GM12865 (cell line): ENCODE measurements around the gene ITGA3.

ENCODE experiments used
- DNase-seq: peaks from one replicate; pipeline ENCODE4 v3.0.0; 2010; ENCODE audit warnings: low read depth
- H3K4me3 ChIP-seq: 2 replicates; pipeline ENCODE4 v1.5.1; 2011; ENCODE audit warnings: mild to moderate bottlenecking, low read depth, low read length, control low read depth
- TF ChIP-seq, protein P1 (sequence below): IDR thresholded peaks from 2 replicates; pipeline ENCODE4 v1.5.1; 2011; ENCODE audit warnings: low read length, control low read depth, low read depth, inconsistent platforms; ENCODE audit not compliant: insufficient read depth; ENCODE audit errors: missing control alignments

Gene ITGA3

DNA sequence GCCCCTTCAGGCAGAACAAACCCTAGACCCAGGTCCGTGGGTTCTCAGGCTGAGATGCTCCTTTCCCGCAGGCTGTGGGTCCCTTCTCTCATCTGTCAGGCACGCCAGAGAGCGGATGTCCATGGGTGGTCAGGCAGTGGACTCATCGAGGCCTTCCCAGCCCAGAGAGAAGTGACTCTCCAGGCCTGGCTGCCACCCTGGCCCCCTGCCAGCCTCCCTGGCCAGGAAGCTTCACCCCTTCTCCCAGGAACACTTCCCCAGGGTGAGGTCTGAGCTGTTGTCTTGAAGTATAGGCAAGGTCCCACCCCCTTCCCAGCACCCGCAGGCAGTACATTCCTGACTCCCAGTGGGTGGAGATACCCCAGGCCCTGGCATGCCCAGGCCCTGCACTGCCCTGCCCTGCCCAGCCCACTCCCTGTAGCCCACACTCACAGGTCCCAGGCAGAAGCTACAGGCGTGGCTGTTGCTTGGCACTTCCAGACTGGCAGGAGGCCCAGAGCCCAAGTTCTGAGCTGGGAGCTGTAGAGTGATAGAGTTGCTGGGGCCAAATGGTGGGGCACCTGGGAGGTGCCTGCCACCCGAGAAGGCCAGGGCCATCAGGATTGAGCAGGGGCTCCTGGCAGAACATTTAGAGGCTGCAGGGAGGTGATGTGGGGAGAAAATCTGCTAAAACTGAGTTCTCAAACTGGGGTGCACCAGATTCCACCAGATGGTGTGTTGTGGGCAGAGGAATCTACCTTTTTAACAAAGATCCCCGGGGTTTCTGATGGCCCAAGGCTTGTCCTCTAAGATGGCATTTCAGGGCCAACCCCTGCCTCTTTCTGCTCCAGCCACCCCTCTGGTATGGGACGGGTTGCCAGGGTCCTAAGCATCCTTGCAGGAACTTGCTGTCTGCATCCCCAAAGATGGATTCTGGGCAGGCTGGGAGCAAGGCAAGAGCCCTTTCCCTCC is 6.7 kb downstream of the ITGA3 start:
- TF ChIP-seq, protein P1, sequence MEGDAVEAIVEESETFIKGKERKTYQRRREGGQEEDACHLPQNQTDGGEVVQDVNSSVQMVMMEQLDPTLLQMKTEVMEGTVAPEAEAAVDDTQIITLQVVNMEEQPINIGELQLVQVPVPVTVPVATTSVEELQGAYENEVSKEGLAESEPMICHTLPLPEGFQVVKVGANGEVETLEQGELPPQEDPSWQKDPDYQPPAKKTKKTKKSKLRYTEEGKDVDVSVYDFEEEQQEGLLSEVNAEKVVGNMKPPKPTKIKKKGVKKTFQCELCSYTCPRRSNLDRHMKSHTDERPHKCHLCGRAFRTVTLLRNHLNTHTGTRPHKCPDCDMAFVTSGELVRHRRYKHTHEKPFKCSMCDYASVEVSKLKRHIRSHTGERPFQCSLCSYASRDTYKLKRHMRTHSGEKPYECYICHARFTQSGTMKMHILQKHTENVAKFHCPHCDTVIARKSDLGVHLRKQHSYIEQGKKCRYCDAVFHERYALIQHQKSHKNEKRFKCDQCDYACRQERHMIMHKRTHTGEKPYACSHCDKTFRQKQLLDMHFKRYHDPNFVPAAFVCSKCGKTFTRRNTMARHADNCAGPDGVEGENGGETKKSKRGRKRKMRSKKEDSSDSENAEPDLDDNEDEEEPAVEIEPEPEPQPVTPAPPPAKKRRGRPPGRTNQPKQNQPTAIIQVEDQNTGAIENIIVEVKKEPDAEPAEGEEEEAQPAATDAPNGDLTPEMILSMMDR: no peak
- DNase-seq: no peak
- H3K4me3 ChIP-seq: no peak overlapping the region

DNA sequence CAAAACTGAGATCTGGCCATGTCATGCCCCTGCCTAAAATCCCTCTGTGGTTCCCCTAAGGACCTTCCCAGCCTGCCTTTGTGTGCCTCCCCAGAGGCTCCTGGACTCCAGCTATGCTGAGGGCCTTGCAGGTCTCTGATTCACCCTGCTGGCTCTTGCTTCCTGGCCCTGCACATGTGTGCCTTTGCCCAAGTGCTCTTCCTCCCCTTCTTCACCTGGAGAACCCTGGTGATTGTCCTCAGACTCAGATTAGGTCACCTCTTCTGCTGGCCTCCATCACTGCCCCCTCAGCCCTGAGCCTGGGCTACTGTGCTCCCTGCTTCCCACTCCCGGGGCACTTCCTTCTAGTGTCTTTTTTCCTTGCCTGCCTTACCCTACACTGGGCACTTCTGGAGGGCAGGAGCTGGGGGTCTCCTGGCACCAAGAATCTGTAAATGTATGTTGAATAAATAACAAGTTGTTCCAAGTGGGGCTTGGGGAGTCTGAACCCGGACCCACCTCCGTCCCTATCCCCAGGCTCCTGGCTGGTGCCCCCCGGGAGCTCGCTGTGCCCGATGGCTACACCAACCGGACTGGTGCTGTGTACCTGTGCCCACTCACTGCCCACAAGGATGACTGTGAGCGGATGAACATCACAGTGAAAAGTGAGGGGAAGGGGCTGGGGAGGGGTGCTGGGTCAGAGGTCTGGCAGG is 7.8 kb downstream of the ITGA3 start:
- no peak overlapping the region for H3K4me3 ChIP-seq
- TF ChIP-seq, protein P1: no peak
- DNase-seq: no peak

DNA sequence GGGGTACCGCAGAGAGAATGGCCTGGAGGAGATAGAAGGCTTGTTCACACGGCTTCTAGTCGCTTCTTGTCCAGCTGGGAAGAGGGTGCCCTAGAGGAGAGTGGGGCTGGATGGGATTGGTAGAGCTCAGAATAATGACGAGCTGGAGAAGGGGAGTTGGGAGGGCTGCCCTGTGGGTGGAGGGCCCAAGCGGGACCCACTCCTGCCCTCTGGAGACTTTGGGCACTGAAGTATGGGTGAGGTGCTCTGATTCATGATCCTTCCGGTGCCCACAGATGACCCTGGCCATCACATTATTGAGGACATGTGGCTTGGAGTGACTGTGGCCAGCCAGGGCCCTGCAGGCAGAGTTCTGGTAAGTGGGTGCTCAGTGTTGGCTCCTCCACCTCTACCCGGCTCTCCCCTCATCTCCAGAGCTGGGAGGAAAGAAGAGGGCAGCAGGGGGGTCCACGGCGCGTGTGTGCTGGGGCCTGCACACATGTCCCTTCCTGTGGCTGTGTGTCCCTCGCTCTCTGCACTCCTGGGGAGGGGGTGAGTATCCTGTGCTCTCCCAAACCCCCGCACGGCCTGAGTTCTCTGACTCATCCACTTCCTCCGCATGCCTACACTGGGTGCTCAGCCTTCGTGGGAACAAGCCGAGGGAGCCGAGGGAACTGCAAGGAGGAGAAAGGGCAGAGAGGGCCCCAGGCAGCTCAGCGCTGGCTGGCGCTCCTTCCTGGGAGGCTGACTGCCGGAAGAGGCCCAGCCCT is 8.5 kb downstream of the ITGA3 start:
- no peak overlapping the region for H3K4me3 ChIP-seq
- no peak for DNase-seq
- TF ChIP-seq, protein P1: no peak

DNA sequence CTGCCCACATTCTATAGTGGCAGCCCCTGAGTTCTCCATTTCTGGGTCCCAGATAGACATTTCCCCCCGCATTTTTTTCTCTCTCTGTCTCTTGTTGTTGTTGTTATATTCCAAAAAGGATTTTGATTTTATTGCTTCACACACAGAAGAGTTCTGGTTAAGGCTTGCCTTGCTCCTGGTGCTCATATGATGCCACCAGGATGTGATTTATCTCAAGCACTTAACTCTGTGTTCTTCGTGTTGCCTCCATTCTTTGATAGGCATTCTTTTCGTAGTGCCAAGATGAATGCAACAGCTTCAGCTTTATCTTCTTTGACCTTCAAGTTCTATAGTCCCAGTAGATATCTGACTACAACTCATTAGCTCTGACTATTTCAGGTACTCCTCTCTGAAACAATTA is 9.1 kb downstream of the ITGA3 start:
- H3K4me3 ChIP-seq: no peak overlapping the region
- TF ChIP-seq, protein P1: no peak
- DNase-seq: no peak

DNA sequence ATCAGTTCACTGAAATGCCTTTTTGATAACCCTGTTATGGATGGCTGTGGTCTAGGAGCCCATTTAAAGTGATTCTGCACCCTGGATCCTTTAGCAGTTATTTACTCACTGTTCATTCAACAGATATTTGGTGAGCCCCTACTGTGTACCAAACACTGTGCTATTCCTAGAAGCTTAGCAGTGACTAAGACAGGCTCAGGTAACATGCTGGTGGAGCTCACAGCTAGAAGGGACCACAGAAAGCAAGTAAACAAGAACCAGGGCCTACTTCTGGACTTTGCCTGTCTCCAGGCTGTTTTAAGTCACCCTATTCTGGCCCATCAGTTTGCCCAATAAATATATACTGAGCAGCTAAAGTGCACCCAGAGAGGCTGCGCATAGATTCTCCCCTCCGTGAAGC is 11.1 kb downstream of the ITGA3 start:
- no peak for DNase-seq
- no peak overlapping the region for H3K4me3 ChIP-seq
- TF ChIP-seq, protein P1: no peak

DNA sequence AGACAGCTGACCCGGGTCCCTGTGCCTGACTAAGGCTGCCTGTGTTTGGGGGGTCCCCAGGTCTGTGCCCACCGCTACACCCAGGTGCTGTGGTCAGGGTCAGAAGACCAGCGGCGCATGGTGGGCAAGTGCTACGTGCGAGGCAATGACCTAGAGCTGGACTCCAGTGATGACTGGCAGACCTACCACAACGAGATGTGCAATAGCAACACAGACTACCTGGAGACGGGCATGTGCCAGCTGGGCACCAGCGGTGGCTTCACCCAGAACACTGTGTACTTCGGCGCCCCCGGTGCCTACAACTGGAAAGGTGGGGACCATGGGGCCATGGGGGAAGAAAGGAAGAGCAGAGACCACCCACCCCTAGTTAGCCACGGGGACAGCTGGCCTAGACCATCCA is 12.1 kb downstream of the ITGA3 start:
- H3K4me3 ChIP-seq: no peak overlapping the region
- TF ChIP-seq, protein P1: no peak
- DNase-seq: no peak
